ENCODE measurements around the gene DGAT2L6.

- no peak for TF ChIP-seq EZH2 (IDR thresholded peaks at IDR 0.05)
- TF ChIP-seq POLR2AphosphoS5 (IDR thresholded peaks at IDR 0.05; ENCODE audit: borderline replicate concordance, low read depth, low read length), result no peak
These were observed 1.9 kb upstream of the DGAT2L6 start for GRCh38 chrX:70175338-70175737.
